ENCODE measurements around the gene NEK6.

NEK6 gene

GRCh38 chr9:124333203-124333579 lies 75.4 kb downstream of the NEK6 start:
- CTCF ChIA-PET: interaction anchor here (0.7 to 1.2 kb wide), 4 partner anchors 10 to 121 kb away, joined by 3 to 6 read pairs (median 4); no protein-coding TSS in a partner anchor
- no peak for DNase-seq (ENCODE audit: low spot score)
- POLR2A ChIA-PET (ENCODE audit: low non-redundant PET): no interaction called here
- peak overlapping the region; percentile 12; the same call in 1 of the 2 replicates for H3K27ac ChIP-seq
- TF ChIP-seq CTCF (conservative IDR thresholded peaks at IDR 0.05; ENCODE audit: low read depth): no peak

- H3K27ac ChIP-seq: peak overlapping the region; percentile 20
- TF ChIP-seq CTCF (conservative IDR thresholded peaks at IDR 0.05; ENCODE audit: low read depth): no peak
- DNase-seq (ENCODE audit: low spot score): no peak
- POLR2A ChIA-PET (ENCODE audit: low non-redundant PET): no interaction called here
- CTCF ChIA-PET: interaction anchor here (0.6 kb wide), 1 partner anchor 8 kb away, joined by 5 read pairs; no protein-coding TSS in a partner anchor
Observed at GRCh38 chr9:124334568-124335319, 77.0 kb downstream of the NEK6 start.

- ChIA-PET CTCF (no interaction called here), POLR2A (ENCODE audit: low non-redundant PET) (no interaction called here)
- no peak for DNase-seq (ENCODE audit: low spot score)
- H3K27ac ChIP-seq: peak overlapping the region; percentile 5
- no peak for TF ChIP-seq CTCF (conservative IDR thresholded peaks at IDR 0.05; ENCODE audit: low read depth)
Observed at GRCh38 chr9:124335320-124335707, 77.6 kb downstream of the NEK6 start.

- no peak for DNase-seq (ENCODE audit: low spot score)
- POLR2A ChIA-PET (ENCODE audit: low non-redundant PET): no interaction called here
- no peak overlapping the region for H3K27ac ChIP-seq
- CTCF ChIA-PET: interaction anchor here (0.9 kb wide), 1 partner anchor 211 kb away, joined by 3 read pairs; no protein-coding TSS in a partner anchor
- TF ChIP-seq CTCF (conservative IDR thresholded peaks at IDR 0.05; ENCODE audit: low read depth): no peak
Observed at GRCh38 chr9:124337562-124337961, 79.8 kb downstream of the NEK6 start.

GRCh38 chr9:124339603-124340146 lies 81.9 kb downstream of the NEK6 start:
- no peak for DNase-seq (ENCODE audit: low spot score)
- TF ChIP-seq CTCF (conservative IDR thresholded peaks at IDR 0.05; ENCODE audit: low read depth): no peak
- ChIA-PET POLR2A (ENCODE audit: low non-redundant PET) (no interaction called here), CTCF (interaction anchor here (0.7 kb wide), 1 partner anchor 931 kb away, joined by 5 read pairs; no protein-coding TSS in a partner anchor)
- peak overlapping the region; percentile 90 for H3K27ac ChIP-seq

GRCh38 chr9:124340219-124341069 lies 82.7 kb downstream of the NEK6 start:
- TF ChIP-seq CTCF (conservative IDR thresholded peaks at IDR 0.05; ENCODE audit: low read depth): no peak
- ChIA-PET POLR2A (ENCODE audit: low non-redundant PET) (no interaction called here), CTCF (interaction anchor here (0.6 kb wide), 1 partner anchor 95 kb away, joined by 3 read pairs; no protein-coding TSS in a partner anchor)
- DNase-seq (ENCODE audit: low spot score): no peak
- H3K27ac ChIP-seq: peak overlapping the region; percentile 90
